Left ventricle myocardium inferior (tissue), 1 donor: Measurements from ENCODE around the gene MID2. TPM values are rescaled to one million over a fixed set of nuclear protein-coding genes. Genes with fewer than 3 reads are reported as not detected.

Source experiments
- DNase-seq: peaks from one replicate; pipeline ENCODE4 v3.0.0-alpha.2; 2020
- H3K27ac ChIP-seq: fragments of 200-600 bp; replicated peaks from 2 replicates; pipeline ENCODE4 v1.8.0; 2021
- H3K27me3 ChIP-seq: fragments of 200-600 bp; 2 replicates; pipeline ENCODE4 v1.8.0; 2021; ENCODE audit warnings: low read depth
- H3K36me3 ChIP-seq: fragments of 200-600 bp; 2 replicates; pipeline ENCODE4 v1.8.0; 2021
- H3K4me1 ChIP-seq: fragments of 200-600 bp; 2 replicates; pipeline ENCODE4 v1.8.0; 2021
- H3K4me3 ChIP-seq: fragments of 200-600 bp; 2 replicates; pipeline ENCODE4 v1.8.0; 2021; ENCODE audit warnings: mild to moderate bottlenecking, moderate library complexity
- H3K9me3 ChIP-seq: fragments of 200-600 bp; replicated peaks from 2 replicates; pipeline ENCODE4 v1.8.0; 2021
- intact Hi-C: fragments of 100-400 bp; cut with micrococcal nuclease; formaldehyde crosslinking; loops from one replicate; pipeline ENCODE4 v1.11.0; 2022
- total RNA-seq: library from RNA; stranded (reverse); fragmentation: NEBNext Ultra II Directional; extraction: Animal tissue kit (Norgen Biotek cat#: 25700); gene quantifications from one replicate; pipeline ENCODE4 v1.2.1, GENCODE V29; 2021
- TF ChIP-seq, protein P1 (sequence below): fragments of 200-600 bp; IDR thresholded peaks from 2 replicates; pipeline ENCODE4 v1.8.0; 2021; ENCODE audit warnings: antibody characterized with exemption, mild to moderate bottlenecking, borderline replicate concordance
- donor health status: DM: no; HTN: yes; CAD: no; lungs with severe emphysema.

Gene MID2
- total RNA-seq, 1 donor from 2014 or later, result 6.3 TPM

DNA sequence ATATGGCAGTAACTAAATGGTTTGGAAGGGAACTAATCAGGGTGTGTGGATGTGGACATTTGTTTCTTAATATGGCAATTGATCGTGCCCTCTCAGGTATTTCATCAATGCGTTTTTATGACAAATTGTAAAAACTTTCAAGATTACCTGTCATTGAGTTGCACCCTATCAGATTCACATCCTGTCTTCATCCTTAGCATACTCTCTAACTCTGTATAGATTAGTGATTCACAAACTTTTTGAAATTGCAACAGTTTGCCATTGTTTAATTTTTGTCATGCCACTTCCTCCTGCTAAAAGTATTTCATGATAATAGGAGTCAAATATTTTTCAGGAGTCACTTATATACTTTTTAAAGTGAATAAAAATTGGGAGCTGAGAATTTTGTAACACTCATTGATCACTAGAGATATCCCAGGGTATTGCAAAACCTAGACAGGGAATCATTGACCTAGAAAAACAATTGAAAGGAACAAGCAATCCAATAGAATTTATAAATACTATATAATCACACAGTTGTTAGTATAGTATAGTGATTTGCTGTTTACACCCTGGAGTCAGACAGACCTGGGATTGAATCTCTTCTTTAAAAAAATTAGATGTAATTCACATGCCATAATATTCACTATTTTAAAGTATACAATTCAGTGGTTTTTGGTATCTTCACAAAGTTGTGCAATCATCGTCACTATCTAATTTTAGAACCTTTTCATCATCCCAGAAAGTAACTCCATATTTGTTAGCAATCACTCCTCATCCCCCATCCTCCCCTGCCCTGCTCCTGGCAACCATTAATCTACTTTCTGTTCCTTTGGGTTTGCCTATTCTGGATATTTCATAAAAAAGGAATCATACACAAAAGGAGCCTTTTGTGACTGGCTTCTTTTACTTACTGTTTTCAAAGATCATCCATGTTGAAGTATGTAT, 8.9 kb downstream of the MID2 start:
- no peaks in the 10 kb centered on the region for H3K36me3 ChIP-seq
- intact Hi-C loops, result no loop called here
- TF ChIP-seq, protein P1, sequence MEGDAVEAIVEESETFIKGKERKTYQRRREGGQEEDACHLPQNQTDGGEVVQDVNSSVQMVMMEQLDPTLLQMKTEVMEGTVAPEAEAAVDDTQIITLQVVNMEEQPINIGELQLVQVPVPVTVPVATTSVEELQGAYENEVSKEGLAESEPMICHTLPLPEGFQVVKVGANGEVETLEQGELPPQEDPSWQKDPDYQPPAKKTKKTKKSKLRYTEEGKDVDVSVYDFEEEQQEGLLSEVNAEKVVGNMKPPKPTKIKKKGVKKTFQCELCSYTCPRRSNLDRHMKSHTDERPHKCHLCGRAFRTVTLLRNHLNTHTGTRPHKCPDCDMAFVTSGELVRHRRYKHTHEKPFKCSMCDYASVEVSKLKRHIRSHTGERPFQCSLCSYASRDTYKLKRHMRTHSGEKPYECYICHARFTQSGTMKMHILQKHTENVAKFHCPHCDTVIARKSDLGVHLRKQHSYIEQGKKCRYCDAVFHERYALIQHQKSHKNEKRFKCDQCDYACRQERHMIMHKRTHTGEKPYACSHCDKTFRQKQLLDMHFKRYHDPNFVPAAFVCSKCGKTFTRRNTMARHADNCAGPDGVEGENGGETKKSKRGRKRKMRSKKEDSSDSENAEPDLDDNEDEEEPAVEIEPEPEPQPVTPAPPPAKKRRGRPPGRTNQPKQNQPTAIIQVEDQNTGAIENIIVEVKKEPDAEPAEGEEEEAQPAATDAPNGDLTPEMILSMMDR, result no peak
- H3K27ac ChIP-seq, result no peak overlapping the region
- peaks cover 9% of the 10 kb centered on the region for H3K27me3 ChIP-seq
- H3K4me3 ChIP-seq, result no peak overlapping the region
- no peaks in the 10 kb centered on the region for H3K4me1 ChIP-seq
- no peaks in the 10 kb centered on the region for H3K9me3 ChIP-seq
- no peak for DNase-seq

DNA sequence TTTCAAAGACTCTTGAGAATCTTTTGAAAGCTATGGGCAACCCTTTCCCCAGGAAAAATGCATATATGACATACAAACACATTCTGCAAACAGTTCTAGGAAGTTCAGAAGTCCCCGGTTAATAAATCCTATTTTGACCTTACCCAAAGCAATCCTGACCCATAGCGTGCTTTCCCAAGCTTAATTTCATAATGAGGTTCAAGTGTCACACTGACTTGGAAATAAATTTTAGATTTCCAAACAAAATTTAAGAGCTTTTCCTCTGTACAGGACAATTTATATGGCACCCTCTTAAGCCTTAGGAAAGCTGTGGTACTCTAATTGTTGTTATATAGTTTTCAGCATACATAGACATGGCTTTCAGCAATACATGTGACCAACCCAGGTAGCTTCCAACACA, 11.3 kb downstream of the MID2 start:
- intact Hi-C loops, result no loop called here
- DNase-seq, result no peak
- H3K4me1 ChIP-seq, result no peaks in the 10 kb centered on the region
- no peak overlapping the region for H3K27ac ChIP-seq
- no peaks in the 10 kb centered on the region for H3K36me3 ChIP-seq
- TF ChIP-seq, protein P1, result no peak
- no peak overlapping the region for H3K4me3 ChIP-seq
- peaks cover 9% of the 10 kb centered on the region for H3K27me3 ChIP-seq
- H3K9me3 ChIP-seq, result no peaks in the 10 kb centered on the region

DNA sequence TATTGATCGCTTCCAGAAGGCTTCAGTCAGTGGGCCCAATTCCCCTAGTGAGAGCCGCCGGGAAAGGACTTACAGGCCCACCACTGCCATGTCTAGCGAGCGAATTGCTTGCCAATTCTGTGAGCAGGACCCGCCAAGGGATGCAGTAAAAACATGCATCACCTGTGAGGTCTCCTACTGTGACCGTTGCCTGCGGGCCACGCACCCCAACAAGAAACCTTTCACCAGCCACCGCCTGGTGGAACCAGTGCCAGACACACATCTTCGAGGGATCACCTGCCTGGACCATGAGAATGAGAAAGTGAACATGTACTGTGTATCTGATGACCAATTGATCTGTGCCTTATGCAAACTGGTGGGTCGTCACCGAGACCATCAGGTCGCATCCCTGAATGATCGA, 15.3 kb downstream of the MID2 start:
- peaks cover 15% of the 10 kb centered on the region for H3K4me1 ChIP-seq
- no peak for DNase-seq
- intact Hi-C loops, result no loop called here
- TF ChIP-seq, protein P1, result no peak
- no peaks in the 10 kb centered on the region for H3K9me3 ChIP-seq
- no peaks in the 10 kb centered on the region for H3K36me3 ChIP-seq
- peaks cover 9% of the 10 kb centered on the region for H3K27me3 ChIP-seq
- H3K27ac ChIP-seq, result no peak overlapping the region
- no peak overlapping the region for H3K4me3 ChIP-seq

DNA sequence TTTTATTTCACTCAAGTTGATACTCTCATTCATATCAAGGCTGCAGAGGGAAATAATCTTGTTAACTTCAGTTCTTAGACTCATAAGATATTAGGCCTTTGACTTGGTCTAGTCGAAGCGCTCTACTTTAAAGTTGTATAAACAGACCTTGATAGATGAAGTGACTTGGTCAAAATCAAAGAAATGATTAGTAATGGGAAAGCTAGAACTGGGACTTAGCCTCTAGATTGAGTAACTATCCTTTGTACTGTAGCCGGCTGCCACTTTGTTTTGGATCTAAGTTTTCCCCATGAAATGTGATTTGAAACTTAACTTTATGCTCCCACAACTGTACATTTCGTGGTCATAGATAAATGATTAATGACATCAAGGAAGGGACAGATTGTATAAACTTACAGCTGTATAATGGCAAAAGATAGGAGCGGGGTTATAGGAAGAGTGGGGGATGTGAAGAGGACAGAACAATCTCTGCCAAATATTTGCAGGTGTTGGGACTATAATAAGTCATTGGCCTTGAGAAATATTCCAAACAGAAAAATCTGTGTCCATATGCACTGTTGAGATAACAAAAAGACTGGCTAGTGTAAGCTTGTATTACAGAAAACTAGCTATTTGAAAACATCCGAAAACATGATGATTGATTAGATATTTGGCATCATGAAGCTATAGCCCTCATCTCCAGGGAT, 17.2 kb downstream of the MID2 start:
- H3K27ac ChIP-seq, result no peak overlapping the region
- peaks cover 15% of the 10 kb centered on the region for H3K4me1 ChIP-seq
- TF ChIP-seq, protein P1, result no peak
- peaks cover 4% of the 10 kb centered on the region for H3K27me3 ChIP-seq
- no peak for DNase-seq
- H3K9me3 ChIP-seq, result no peaks in the 10 kb centered on the region
- H3K4me3 ChIP-seq, result no peak overlapping the region
- intact Hi-C loops, result no loop called here
- H3K36me3 ChIP-seq, result no peaks in the 10 kb centered on the region

DNA sequence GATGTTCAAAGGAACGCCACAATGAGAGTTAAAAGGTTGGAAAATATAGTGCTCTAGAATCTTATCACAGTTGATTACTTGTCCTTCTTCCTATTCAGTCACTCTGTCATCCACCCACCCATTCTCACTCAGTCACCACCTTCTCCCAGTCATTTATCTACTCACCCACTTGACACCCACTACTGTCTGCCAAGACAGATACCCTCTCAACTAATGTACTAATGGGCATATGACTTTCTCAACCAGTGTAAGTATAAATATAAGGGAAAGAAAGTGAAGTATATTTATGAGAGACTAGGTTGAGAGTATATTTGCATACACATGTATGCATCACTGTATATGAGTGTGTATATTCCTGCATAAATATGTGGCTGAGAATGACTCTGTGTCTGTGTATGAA, 20.0 kb downstream of the MID2 start:
- Histone ChIP-seq H3K9me3 (no peaks in the 10 kb centered on the region), H3K27ac (no peak overlapping the region), H3K36me3 (no peaks in the 10 kb centered on the region), H3K4me3 (no peak overlapping the region), H3K4me1 (peaks cover 30% of the 10 kb centered on the region), H3K27me3 (no peaks in the 10 kb centered on the region)
- TF ChIP-seq, protein P1, result no peak
- intact Hi-C loops, result no loop called here
- DNase-seq, result no peak
